Stimulated activated CD4-positive, alpha-beta T cell treated with anti-CD3 and anti-CD28 coated beads, TNF-alpha, amount 100 ng/mL, for 48 hours (primary cell): ENCODE results near the gene UMOD.
A peak's percentile ranks its signal among the peaks of the same experiment; 100 is the strongest.

Experiments used
- DNase-seq, 3 donors: peaks; one replicate each; pipeline ENCODE4 v3.0.0-alpha.2; 2020; ENCODE audit warnings: low read depth in 3 of 3

Gene UMOD

GRCh38 chr16:20300312-20301097, 52.0 kb downstream of the UMOD start:
- peak; percentile 4 to 8 (median 7) for DNase-seq

- no peak for DNase-seq
Measured at GRCh38 chr16:20298452-20298851, 54.1 kb downstream of the UMOD start.

GRCh38 chr16:20291208-20292206, 61.0 kb downstream of the UMOD start:
- DNase-seq = no peak

GRCh38 chr16:20289571-20289970, 62.9 kb downstream of the UMOD start:
- no peak for DNase-seq

GRCh38 chr16:20285993-20286499, 66.5 kb downstream of the UMOD start:
- no peak for DNase-seq
